Endothelial cell of umbilical vein (primary cell): ENCODE results near the gene PLD2. TPM values are rescaled to one million over a fixed set of nuclear protein-coding genes. Genes with fewer than 3 reads are reported as not detected.

Experiments used
- BruUV-seq: library from RNA; stranded (reverse); fragments of 400-500 nt; replicated peaks from 2 replicates; lab custom pipeline; 2021; lab: Mats Ljungman, UMichigan
- CTCF ChIA-PET: fragments of 300-600, 350-600 bp; sonication (Branson Sonifier 250); formaldehyde crosslinking; loops from one replicate; lab custom pipeline; 2021; ENCODE audit warnings: antibody characterized with exemption, inconsistent platforms; lab: Charles Lee
- POLR2A ChIA-PET: fragments of 300-600, 350-600 bp; sonication (Branson Sonifier 250); formaldehyde crosslinking; loops from one replicate; lab custom pipeline; 2021; ENCODE audit warnings: antibody characterized with exemption, inconsistent platforms; lab: Charles Lee
- DNase-seq: peaks from one replicate; pipeline ENCODE4 v3.0.0-alpha.2; 2011; ENCODE audit warnings: low read depth, low spot score
- FAIRE-seq: peaks from 2 replicates; lab custom pipeline; 2011; peaks lifted over from hg19 to GRCh38; lab: Jason Lieb, UNC
- H2AFZ ChIP-seq: 2 replicates; pipeline ENCODE4 v1.6.0; 2012; ENCODE audit warnings: low read depth, low read length, control low read depth, inconsistent platforms
- H3K27ac ChIP-seq: 2 replicates; pipeline ENCODE4 v1.5.1; 2011; ENCODE audit warnings: low read depth, mild to moderate bottlenecking, control low read depth, low read length, moderate library complexity; ENCODE audit not compliant: insufficient read depth
- H3K27me3 ChIP-seq, 2 experiments: 2 replicates each; pipeline versions ENCODE4 v1.6.0 to v1.6.1; 2011; ENCODE audit warnings: low read length in 2 of 2, mixed read lengths in 1 of 2; ENCODE audit not compliant: control insufficient read depth in 2 of 2, insufficient read depth in 2 of 2
- H3K36me3 ChIP-seq, 2 experiments: 2 replicates in 1 of 2; 3 replicates in 1 of 2; pipeline ENCODE4 v1.5.1; 2011; ENCODE audit warnings: low read length in 2 of 2, mild to moderate bottlenecking in 1 of 2, moderate library complexity in 1 of 2; ENCODE audit not compliant: control insufficient read depth in 2 of 2, insufficient read depth in 2 of 2; ENCODE audit errors: extremely low read depth in 1 of 2
- H3K4me1 ChIP-seq: 3 replicates; pipeline ENCODE4 v1.5.1; 2011; ENCODE audit warnings: mild to moderate bottlenecking, low read length; ENCODE audit not compliant: control insufficient read depth, insufficient read depth; ENCODE audit errors: extremely low read depth
- H3K4me2 ChIP-seq: 2 replicates; pipeline ENCODE4 v1.6.1; 2011; ENCODE audit warnings: low read length, control low read depth, mixed read lengths; ENCODE audit not compliant: insufficient read depth
- H3K4me3 ChIP-seq, 3 experiments: fragments of 200-600 bp in 1 of 3; sonication (generic), shearing (Covaris generic) in 1 of 3; replicated peaks in 1 of 3; 2 replicates each; pipeline ENCODE4 v1.5.1; 2011 to 2016; ENCODE audit warnings: control low read depth in 3 of 3, low read length in 3 of 3, mild to moderate bottlenecking in 2 of 3, inconsistent platforms in 1 of 3, low read depth in 1 of 3, moderate library complexity in 1 of 3; ENCODE audit not compliant: insufficient read depth in 1 of 3
- H3K79me2 ChIP-seq: 2 replicates; pipeline ENCODE4 v1.6.0; 2012; ENCODE audit warnings: low read length, inconsistent platforms; ENCODE audit not compliant: control insufficient read depth, insufficient read depth
- H3K9ac ChIP-seq: replicated peaks from 2 replicates; pipeline ENCODE3; 2011; ENCODE audit warnings: low read length, control low read depth; ENCODE audit not compliant: insufficient read depth; ENCODE audit errors: extremely low read depth
- H3K9me1 ChIP-seq: replicated peaks from 3 replicates; pipeline ENCODE4 v1.6.0; 2011; ENCODE audit warnings: mild to moderate bottlenecking, low read length; ENCODE audit not compliant: control insufficient read depth, insufficient read depth; ENCODE audit errors: extremely low read depth
- H3K9me3 ChIP-seq: replicated peaks from 2 replicates; pipeline ENCODE4 v1.5.1; 2012; ENCODE audit warnings: low read length, inconsistent platforms; ENCODE audit not compliant: control insufficient read depth, insufficient read depth
- H4K20me1 ChIP-seq: replicated peaks from 2 replicates; pipeline ENCODE3; 2011; ENCODE audit warnings: mild to moderate bottlenecking, low read length; ENCODE audit not compliant: control insufficient read depth, insufficient read depth; ENCODE audit errors: extremely low read depth
- CTCF ChIP-seq, 2 donors: IDR thresholded peaks; 1 replicate in 1 of 2; 2 replicates in 1 of 2; pipeline ENCODE4 v1.5.1; 2011; ENCODE audit warnings: low read length in 2 of 2, mild to moderate bottlenecking in 2 of 2, moderate library complexity in 2 of 2, control low read depth in 1 of 2, inconsistent platforms in 1 of 2, low read depth in 1 of 2; ENCODE audit not compliant: insufficient read depth in 1 of 2; ENCODE audit errors: extremely low read depth in 1 of 2
- EZH2 ChIP-seq: IDR thresholded peaks from 2 replicates; pipeline ENCODE4 v1.6.1; 2012; ENCODE audit warnings: borderline replicate concordance, low read depth, mild to moderate bottlenecking, moderate library complexity, low read length, inconsistent platforms; ENCODE audit not compliant: severe bottlenecking
- FOS ChIP-seq: IDR thresholded peaks from 2 replicates; pipeline ENCODE4 v1.6.1; 2011; ENCODE audit warnings: mild to moderate bottlenecking, low read length, moderate library complexity, borderline replicate concordance; ENCODE audit not compliant: insufficient read depth
- GATA2 ChIP-seq: IDR thresholded peaks from 2 replicates; pipeline ENCODE4 v1.7.0; 2011; ENCODE audit warnings: low read depth, mild to moderate bottlenecking, moderate library complexity, mixed read lengths, low read length; ENCODE audit not compliant: insufficient read length, insufficient read depth
- JUN ChIP-seq: IDR thresholded peaks from 2 replicates; pipeline ENCODE4 v1.6.1; 2011; ENCODE audit warnings: borderline replicate concordance, low read depth; ENCODE audit not compliant: insufficient read length, insufficient read depth
- MYC ChIP-seq: IDR thresholded peaks from one replicate; pipeline ENCODE4 v1.6.1; 2011; ENCODE audit warnings: mild to moderate bottlenecking, low read depth, low read length
- POLR2A ChIP-seq: IDR thresholded peaks from 2 replicates; pipeline ENCODE4 v1.6.1; 2012; ENCODE audit warnings: low read depth, mild to moderate bottlenecking, control low read depth, low read length
- POLR2AphosphoS5 ChIP-seq: IDR thresholded peaks from 2 replicates; pipeline ENCODE4 v1.6.1; 2012; ENCODE audit warnings: low read depth, mild to moderate bottlenecking, control low read depth, low read length, moderate library complexity; ENCODE audit not compliant: insufficient read depth
- dilution Hi-C: fragments of 300-500 bp; cut with MboI; formaldehyde crosslinking; loops from one replicate; pipeline ENCODE4 v1.15.0; 2019; ENCODE audit warnings: low sequenced_read_pairs; ENCODE audit not compliant: extremely low pct_ligation_motif_present
- intact Hi-C: fragments of 100-400 bp; cut with micrococcal nuclease; formaldehyde crosslinking; loops from one replicate; pipeline ENCODE4 v1.10.0; 2022
- polyA plus RNA-seq, 4 experiments: library from polyadenylated mRNA; depleted of rRNA in 3 of 4; stranded (reverse) in 3 of 4; unstranded in 1 of 4; fragments of >200 nt; gene quantifications; 2 replicates each; pipeline versions ENCODE4 v1.2.1 to v1.2.3, GENCODE V29; 2011 to 2012; ENCODE audit warnings: missing spikeins in 1 of 4
- total RNA-seq: library from RNA; stranded (reverse); gene quantifications from 2 replicates; pipeline ENCODE4 v1.2.3, GENCODE V29; 2021
- TF ChIP-seq, protein P1 (sequence below): IDR thresholded peaks from 2 replicates; pipeline ENCODE4 v1.6.1; 2011; ENCODE audit not compliant: insufficient read depth, insufficient read length

PLD2 gene
- total and polyA plus RNA-seq, 2 donors (not counting 3 experiments of a cell fraction or from before 2014, with no cell fraction given): 52.3 to 54.7 TPM

GRCh38 chr17:4780325-4780955 is 26.5 kb upstream of the PLD2 start:
- Histone ChIP-seq H2AFZ (no peak overlapping the region), H3K9ac (no peak overlapping the region), H4K20me1 (no peaks in the 10 kb centered on the region), H3K27me3 (peaks cover 19 to 23% of the 10 kb centered on the region in 2 experiments), H3K79me2 (no peaks in the 10 kb centered on the region), H3K9me3 (no peaks in the 10 kb centered on the region), H3K4me1 (peaks cover 2% of the 10 kb centered on the region), H3K4me3 (no peak overlapping the region), H3K9me1 (no peaks in the 10 kb centered on the region), H3K36me3 (no peaks in the 10 kb centered on the region), H3K27ac (no peak overlapping the region), H3K4me2 (no peak overlapping the region)
- ChIA-PET POLR2A (no interaction called here), CTCF (interaction anchor here (0.8 to 2.6 kb wide), 5 partner anchors 9 to 98 kb away, joined by 3 to 13 read pairs (median 3); partner anchors contain the start of gene TM4SF5)
- dilution Hi-C loops (no loop called here), intact Hi-C loops (no loop called here)
- TF ChIP-seq MYC (no peak), FOS (no peak), CTCF (IDR thresholded peaks at IDR 0.05; ENCODE audit: extremely low read depth in 1 of 2, insufficient read depth in 1 of 2, low read depth in 1 of 2, low read length in 2 of 2) (no peak), POLR2A (no peak), GATA2 (no peak), JUN (no peak), EZH2 (no peak), POLR2AphosphoS5 (no peak)
- TF ChIP-seq, protein P1, sequence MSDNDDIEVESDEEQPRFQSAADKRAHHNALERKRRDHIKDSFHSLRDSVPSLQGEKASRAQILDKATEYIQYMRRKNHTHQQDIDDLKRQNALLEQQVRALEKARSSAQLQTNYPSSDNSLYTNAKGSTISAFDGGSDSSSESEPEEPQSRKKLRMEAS: no peak
- BruUV-seq: no TSS peak
- DNase-seq (no peak), FAIRE-seq (no peak)
